ENCODE results near the gene MYH7.

Gene MYH7

GRCh38 chr14:23425169-23425568 lies 10.3 kb downstream of the MYH7 start:
- H3K36me3 ChIP-seq (ENCODE audit: control insufficient read depth in 2 of 2, insufficient read depth in 1 of 2, low read length in 2 of 2): no peaks in the 10 kb centered on the region
- no peaks in the 10 kb centered on the region for H3K9me3 ChIP-seq (ENCODE audit: control insufficient read depth, insufficient read depth, low read depth, low read length)
- no peak overlapping the region for H3K27ac ChIP-seq (ENCODE audit: extremely low read depth, low read depth, low read length)
- ChIA-PET POLR2A (no interaction called here), CTCF (no interaction called here)
- H3K4me1 ChIP-seq (ENCODE audit: control insufficient read depth, insufficient read depth, low read length): no peaks in the 10 kb centered on the region
- H3K4me3 ChIP-seq (ENCODE audit: low read depth, low read length): no peak overlapping the region
- TF ChIP-seq PRDM4 (tag by site-specific recombination; IDR thresholded peaks at IDR 0.05) (no peak), REST (tag by site-specific recombination; IDR thresholded peaks at IDR 0.05) (no peak), ZNF184 (tag by site-specific recombination; IDR thresholded peaks at IDR 0.05) (no peak), ZBTB21 (tag by site-specific recombination; IDR thresholded peaks at IDR 0.05) (no peak), ZNF530 (tag by site-specific recombination; IDR thresholded peaks at IDR 0.05; ENCODE audit: low read depth) (no peak), SP7 (tag by site-specific recombination; IDR thresholded peaks at IDR 0.05) (no peak), ZNF768 (tag by site-specific recombination; IDR thresholded peaks at IDR 0.05) (no peak)
- TF ChIP-seq, protein P1, sequence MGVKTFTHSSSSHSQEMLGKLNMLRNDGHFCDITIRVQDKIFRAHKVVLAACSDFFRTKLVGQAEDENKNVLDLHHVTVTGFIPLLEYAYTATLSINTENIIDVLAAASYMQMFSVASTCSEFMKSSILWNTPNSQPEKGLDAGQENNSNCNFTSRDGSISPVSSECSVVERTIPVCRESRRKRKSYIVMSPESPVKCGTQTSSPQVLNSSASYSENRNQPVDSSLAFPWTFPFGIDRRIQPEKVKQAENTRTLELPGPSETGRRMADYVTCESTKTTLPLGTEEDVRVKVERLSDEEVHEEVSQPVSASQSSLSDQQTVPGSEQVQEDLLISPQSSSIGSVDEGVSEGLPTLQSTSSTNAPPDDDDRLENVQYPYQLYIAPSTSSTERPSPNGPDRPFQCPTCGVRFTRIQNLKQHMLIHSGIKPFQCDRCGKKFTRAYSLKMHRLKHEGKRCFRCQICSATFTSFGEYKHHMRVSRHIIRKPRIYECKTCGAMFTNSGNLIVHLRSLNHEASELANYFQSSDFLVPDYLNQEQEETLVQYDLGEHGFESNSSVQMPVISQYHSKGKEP (tag by site-specific recombination; IDR thresholded peaks at IDR 0.05): no peak

DNA sequence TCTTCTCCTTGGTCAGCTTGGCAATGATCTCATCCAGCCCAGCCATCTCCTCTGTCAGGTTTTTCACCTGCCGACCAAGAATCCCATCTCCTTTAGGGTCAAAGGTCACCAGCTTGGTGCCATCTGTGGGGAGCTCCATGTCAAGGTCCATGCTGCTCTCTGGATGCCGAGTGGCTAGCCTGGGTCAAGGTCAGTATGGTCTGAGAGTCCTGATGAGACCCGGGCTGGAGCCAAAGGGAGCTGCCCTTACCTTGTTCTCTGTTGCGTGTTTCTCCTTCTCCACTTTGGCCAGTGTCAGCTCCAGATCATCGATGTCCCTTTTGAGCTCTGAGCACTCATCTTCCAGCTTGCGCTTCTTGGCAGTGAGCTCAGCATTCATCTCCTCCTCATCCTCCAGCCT lies 11.8 kb downstream of the MYH7 start:
- H3K4me1 ChIP-seq (ENCODE audit: control insufficient read depth, insufficient read depth, low read length): no peaks in the 10 kb centered on the region
- H3K4me3 ChIP-seq (ENCODE audit: low read depth, low read length): no peak overlapping the region
- POLR2A ChIA-PET: no interaction called here
- H3K36me3 ChIP-seq (ENCODE audit: control insufficient read depth in 2 of 2, insufficient read depth in 1 of 2, low read length in 2 of 2): no peaks in the 10 kb centered on the region
- CTCF ChIA-PET: interaction anchor here (0.7 kb wide), 1 partner anchor 12 kb away, joined by 6 read pairs; no protein-coding TSS in a partner anchor
- no peaks in the 10 kb centered on the region for H3K9me3 ChIP-seq (ENCODE audit: control insufficient read depth, insufficient read depth, low read depth, low read length)
- no peak overlapping the region for H3K27ac ChIP-seq (ENCODE audit: extremely low read depth, low read depth, low read length)
- TF ChIP-seq ZNF37A (tag by site-specific recombination; IDR thresholded peaks at IDR 0.05) (no peak), ZBTB10 (tag by site-specific recombination; IDR thresholded peaks at IDR 0.05) (no peak), ZNF114 (tag by site-specific recombination; IDR thresholded peaks at IDR 0.05) (no peak), ZNF140 (tag by site-specific recombination; IDR thresholded peaks at IDR 0.05) (no peak), ZNF175 (tag by site-specific recombination; IDR thresholded peaks at IDR 0.05) (no peak), SP7 (tag by site-specific recombination; IDR thresholded peaks at IDR 0.05) (no peak), ZNF404 (tag by site-specific recombination; IDR thresholded peaks at IDR 0.05) (no peak), ZNF514 (tag by site-specific recombination; IDR thresholded peaks at IDR 0.05) (no peak), IKZF3 (tag by site-specific recombination; IDR thresholded peaks at IDR 0.05) (no peak), PRDM10 (tag by site-specific recombination; IDR thresholded peaks at IDR 0.05) (no peak)
- TF ChIP-seq, protein P2, sequence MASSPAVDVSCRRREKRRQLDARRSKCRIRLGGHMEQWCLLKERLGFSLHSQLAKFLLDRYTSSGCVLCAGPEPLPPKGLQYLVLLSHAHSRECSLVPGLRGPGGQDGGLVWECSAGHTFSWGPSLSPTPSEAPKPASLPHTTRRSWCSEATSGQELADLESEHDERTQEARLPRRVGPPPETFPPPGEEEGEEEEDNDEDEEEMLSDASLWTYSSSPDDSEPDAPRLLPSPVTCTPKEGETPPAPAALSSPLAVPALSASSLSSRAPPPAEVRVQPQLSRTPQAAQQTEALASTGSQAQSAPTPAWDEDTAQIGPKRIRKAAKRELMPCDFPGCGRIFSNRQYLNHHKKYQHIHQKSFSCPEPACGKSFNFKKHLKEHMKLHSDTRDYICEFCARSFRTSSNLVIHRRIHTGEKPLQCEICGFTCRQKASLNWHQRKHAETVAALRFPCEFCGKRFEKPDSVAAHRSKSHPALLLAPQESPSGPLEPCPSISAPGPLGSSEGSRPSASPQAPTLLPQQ (tag by site-specific recombination; IDR thresholded peaks at IDR 0.05): no peak

All from HEK293 (cell line).